Measurements from ENCODE around the gene GLIPR2. TPM values are rescaled to one million over a fixed set of nuclear protein-coding genes. Genes with fewer than 3 reads are reported as not detected.
A peak's percentile ranks its signal among the peaks of the same experiment; 100 is the strongest.

The GLIPR2 gene
- total and polyA plus RNA-seq, 2 of the 13 experiments (the other 11 are each of a cell fraction or from before 2014, with no cell fraction given): 0.08 to 0.42 TPM

DNA sequence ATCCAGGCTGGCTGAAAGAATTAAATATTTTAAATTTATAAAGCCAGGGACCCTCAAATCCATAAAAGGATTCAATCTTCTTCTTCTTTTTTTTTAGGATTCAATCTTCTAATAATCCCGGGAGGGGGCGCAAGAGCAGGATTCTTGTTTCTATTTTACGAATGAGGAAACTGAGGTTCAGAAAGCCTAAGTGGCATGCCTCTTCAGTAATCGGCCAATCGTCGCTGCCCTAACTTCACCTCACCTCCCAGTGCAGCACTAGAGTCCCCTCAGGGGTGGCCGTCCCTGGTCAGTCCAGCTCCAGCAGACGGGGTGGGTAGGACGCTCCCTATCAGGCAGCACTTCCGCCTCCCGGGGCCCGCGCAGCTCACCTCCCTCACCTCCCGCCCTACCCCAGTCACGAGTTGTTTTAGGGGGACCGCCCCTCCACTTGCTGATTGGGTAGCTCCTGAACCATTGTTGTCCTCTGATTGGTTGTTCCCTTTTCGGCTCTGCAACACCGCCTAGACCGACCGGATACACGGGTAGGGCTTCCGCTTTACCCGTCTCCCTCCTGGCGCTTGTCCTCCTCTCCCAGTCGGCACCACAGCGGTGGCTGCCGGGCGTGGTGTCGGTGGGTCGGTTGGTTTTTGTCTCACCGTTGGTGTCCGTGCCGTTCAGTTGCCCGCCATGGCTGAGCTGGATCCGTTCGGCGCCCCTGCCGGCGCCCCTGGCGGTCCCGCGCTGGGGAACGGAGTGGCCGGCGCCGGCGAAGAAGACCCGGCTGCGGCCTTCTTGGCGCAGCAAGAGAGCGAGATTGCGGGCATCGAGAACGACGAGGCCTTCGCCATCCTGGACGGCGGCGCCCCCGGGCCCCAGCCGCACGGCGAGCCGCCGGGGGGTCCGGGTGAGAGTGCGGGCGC lies 54.1 kb downstream of the GLIPR2 start, which contains the start of gene CLTA (continued):
- TF ChIP-seq ZKSCAN8 (CRISPR knock-in tag; IDR thresholded peaks at IDR 0.05; ENCODE audit: borderline replicate concordance) (no peak; the same call in 1 of the 2 replicates), GTF2F1 (IDR thresholded peaks at IDR 0.05; ENCODE audit: low read length) (no peak), ZNF614 (CRISPR knock-in tag; IDR thresholded peaks at IDR 0.05; ENCODE audit: borderline replicate concordance) (peak; percentile 53; the same call in 1 of the 2 replicates), ZBTB7B (CRISPR knock-in tag; IDR thresholded peaks at IDR 0.05) (0 out of 2 replicates have a peak, but pooled peaks have one; percentile 33), ZFP41 (CRISPR knock-in tag; IDR thresholded peaks at IDR 0.05; ENCODE audit: borderline replicate concordance) (no peak), GATA4 (IDR thresholded peaks at IDR 0.05; ENCODE audit: borderline replicate concordance, low read depth) (peak; percentile 56; the same call in 1 of the 2 replicates), SIN3A (IDR thresholded peaks at IDR 0.05; ENCODE audit: borderline replicate concordance, low read depth, low read length) (peak; percentile 51; the same call in 1 of the 2 replicates), AGO1 (IDR thresholded peaks at IDR 0.05; ENCODE audit: low read depth, low read length, poor library complexity, severe bottlenecking) (no peak), FOXP4 (CRISPR knock-in tag; IDR thresholded peaks at IDR 0.05) (peak; percentile 64)
- TF ChIP-seq, protein P1, sequence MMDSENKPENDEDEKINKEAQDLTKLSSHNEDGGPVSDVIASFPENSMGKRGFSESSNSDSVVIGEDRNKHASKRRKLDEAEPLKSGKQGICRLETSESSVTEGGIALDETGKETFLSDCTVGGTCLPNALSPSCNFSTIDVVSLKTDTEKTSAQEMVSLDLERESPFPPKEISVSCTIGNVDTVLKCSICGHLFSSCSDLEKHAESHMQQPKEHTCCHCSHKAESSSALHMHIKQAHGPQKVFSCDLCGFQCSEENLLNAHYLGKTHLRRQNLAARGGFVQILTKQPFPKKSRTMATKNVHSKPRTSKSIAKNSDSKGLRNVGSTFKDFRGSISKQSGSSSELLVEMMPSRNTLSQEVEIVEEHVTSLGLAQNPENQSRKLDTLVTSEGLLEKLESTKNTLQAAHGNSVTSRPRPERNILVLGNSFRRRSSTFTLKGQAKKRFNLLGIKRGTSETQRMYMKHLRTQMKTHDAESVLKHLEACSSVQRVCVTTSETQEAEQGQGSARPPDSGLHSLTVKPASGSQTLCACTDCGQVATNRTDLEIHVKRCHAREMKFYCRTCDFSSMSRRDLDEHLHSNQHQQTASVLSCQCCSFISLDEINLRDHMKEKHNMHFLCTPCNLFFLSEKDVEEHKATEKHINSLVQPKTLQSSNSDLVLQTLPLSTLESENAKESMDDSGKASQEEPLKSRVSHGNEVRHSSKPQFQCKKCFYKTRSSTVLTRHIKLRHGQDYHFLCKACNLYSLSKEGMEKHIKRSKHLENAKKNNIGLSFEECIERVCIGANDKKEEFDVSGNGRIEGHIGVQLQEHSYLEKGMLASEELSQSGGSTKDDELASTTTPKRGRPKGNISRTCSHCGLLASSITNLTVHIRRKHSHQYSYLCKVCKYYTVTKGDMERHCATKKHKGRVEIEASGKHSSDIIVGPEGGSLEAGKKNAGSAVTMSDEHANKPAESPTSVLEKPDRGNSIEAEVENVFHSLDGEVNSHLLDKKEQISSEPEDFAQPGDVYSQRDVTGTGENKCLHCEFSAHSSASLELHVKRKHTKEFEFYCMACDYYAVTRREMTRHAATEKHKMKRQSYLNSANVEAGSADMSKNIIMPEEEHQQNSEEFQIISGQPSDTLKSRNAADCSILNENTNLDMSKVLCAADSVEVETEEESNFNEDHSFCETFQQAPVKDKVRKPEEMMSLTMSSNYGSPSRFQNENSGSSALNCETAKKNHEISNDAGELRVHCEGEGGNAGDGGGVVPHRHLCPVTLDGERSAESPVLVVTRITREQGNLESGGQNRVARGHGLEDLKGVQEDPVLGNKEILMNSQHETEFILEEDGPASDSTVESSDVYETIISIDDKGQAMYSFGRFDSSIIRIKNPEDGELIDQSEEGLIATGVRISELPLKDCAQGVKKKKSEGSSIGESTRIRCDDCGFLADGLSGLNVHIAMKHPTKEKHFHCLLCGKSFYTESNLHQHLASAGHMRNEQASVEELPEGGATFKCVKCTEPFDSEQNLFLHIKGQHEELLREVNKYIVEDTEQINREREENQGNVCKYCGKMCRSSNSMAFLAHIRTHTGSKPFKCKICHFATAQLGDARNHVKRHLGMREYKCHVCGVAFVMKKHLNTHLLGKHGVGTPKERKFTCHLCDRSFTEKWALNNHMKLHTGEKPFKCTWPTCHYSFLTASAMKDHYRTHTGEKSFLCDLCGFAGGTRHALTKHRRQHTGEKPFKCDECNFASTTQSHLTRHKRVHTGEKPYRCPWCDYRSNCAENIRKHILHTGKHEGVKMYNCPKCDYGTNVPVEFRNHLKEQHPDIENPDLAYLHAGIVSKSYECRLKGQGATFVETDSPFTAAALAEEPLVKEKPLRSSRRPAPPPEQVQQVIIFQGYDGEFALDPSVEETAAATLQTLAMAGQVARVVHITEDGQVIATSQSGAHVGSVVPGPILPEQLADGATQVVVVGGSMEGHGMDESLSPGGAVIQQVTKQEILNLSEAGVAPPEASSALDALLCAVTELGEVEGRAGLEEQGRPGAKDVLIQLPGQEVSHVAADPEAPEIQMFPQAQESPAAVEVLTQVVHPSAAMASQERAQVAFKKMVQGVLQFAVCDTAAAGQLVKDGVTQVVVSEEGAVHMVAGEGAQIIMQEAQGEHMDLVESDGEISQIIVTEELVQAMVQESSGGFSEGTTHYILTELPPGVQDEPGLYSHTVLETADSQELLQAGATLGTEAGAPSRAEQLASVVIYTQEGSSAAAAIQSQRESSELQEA (CRISPR knock-in tag; IDR thresholded peaks at IDR 0.05; ENCODE audit: not compliant biosample characterization): peak; percentile 90
- TF ChIP-seq, protein P2, sequence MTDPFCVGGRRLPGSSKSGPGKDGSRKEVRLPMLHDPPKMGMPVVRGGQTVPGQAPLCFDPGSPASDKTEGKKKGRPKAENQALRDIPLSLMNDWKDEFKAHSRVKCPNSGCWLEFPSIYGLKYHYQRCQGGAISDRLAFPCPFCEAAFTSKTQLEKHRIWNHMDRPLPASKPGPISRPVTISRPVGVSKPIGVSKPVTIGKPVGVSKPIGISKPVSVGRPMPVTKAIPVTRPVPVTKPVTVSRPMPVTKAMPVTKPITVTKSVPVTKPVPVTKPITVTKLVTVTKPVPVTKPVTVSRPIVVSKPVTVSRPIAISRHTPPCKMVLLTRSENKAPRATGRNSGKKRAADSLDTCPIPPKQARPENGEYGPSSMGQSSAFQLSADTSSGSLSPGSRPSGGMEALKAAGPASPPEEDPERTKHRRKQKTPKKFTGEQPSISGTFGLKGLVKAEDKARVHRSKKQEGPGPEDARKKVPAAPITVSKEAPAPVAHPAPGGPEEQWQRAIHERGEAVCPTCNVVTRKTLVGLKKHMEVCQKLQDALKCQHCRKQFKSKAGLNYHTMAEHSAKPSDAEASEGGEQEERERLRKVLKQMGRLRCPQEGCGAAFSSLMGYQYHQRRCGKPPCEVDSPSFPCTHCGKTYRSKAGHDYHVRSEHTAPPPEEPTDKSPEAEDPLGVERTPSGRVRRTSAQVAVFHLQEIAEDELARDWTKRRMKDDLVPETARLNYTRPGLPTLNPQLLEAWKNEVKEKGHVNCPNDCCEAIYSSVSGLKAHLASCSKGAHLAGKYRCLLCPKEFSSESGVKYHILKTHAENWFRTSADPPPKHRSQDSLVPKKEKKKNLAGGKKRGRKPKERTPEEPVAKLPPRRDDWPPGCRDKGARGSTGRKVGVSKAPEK (CRISPR knock-in tag; IDR thresholded peaks at IDR 0.05; ENCODE audit: borderline replicate concordance): no peak
